Measurements from ENCODE around the gene ZFY. TPM values are rescaled to one million over a fixed set of nuclear protein-coding genes. Genes with fewer than 3 reads are reported as not detected.

Gene ZFY
- total and polyA plus RNA-seq, 2 of the 13 experiments (the other 11 are each of a cell fraction or from before 2014, with no cell fraction given) = 3.3 to 17.1 TPM

GRCh38 chrY:2965629-2966028, 30.4 kb downstream of the ZFY start (continued):
- TF ChIP-seq HMGXB4 (CRISPR knock-in tag; IDR thresholded peaks at IDR 0.05; ENCODE audit: borderline replicate concordance in 1 of 2, low read depth in 1 of 2) (no peak), EHMT2 (IDR thresholded peaks at IDR 0.05; ENCODE audit: borderline replicate concordance, low read depth, low read length) (no peak)

GRCh38 chrY:2969561-2969960, 34.4 kb downstream of the ZFY start:
- H3K79me2 ChIP-seq (ENCODE audit: insufficient read depth, low read length) = peaks cover 4% of the 10 kb centered on the region
- no TSS peak for BruUV-seq (replicated peaks)
- H3K9me3 ChIP-seq (ENCODE audit: low read length) = no peaks in the 10 kb centered on the region
- TF ChIP-seq ZNF264 (CRISPR knock-in tag; IDR thresholded peaks at IDR 0.05) (no peak), FOXA1 (IDR thresholded peaks at IDR 0.05) (no peak), FOXA1 (CRISPR knock-in tag; IDR thresholded peaks at IDR 0.05) (no peak), ZBTB25 (CRISPR knock-in tag; IDR thresholded peaks at IDR 0.05) (no peak), ZNF34 (CRISPR knock-in tag; IDR thresholded peaks at IDR 0.05; ENCODE audit: borderline replicate concordance) (no peak), ZNF282 (IDR thresholded peaks at IDR 0.05; ENCODE audit: partially characterized antibody) (no peak), MZF1 (CRISPR knock-in tag; IDR thresholded peaks at IDR 0.05; ENCODE audit: borderline replicate concordance) (no peak), ZNF343 (CRISPR knock-in tag; IDR thresholded peaks at IDR 0.05) (no peak), JDP2 (CRISPR knock-in tag; IDR thresholded peaks at IDR 0.05; ENCODE audit: borderline replicate concordance) (no peak), KLF16 (CRISPR knock-in tag; IDR thresholded peaks at IDR 0.05) (no peak), ZNF720 (CRISPR knock-in tag; IDR thresholded peaks at IDR 0.05) (no peak)
- no peak overlapping the region for H3K4me3 ChIP-seq (replicated peaks in 1 of 3; ENCODE audit: insufficient read depth in 1 of 3, low read depth in 2 of 3, low read length in 3 of 3)
- POLR2A ChIA-PET = no interaction called here
- no peak overlapping the region for H3K4me2 ChIP-seq (ENCODE audit: low read depth, low read length)
- H3K36me3 ChIP-seq (replicated peaks in 1 of 2; ENCODE audit: control insufficient read depth in 1 of 2, insufficient read depth in 2 of 2, low read length in 2 of 2) = no peaks in the 10 kb centered on the region; a peak in 1 of 5 replicates
- FAIRE-seq = no peak
- H4K20me1 ChIP-seq (ENCODE audit: insufficient read depth, low read length) = no peaks in the 10 kb centered on the region
- H3K27me3 ChIP-seq (ENCODE audit: control insufficient read depth in 1 of 2, insufficient read depth in 2 of 2, low read length in 2 of 2) = no peaks in the 10 kb centered on the region
- CTCF ChIA-PET (ENCODE audit: low intra/inter-chr PET ratio, low total read pairs) = no interaction called here
- H3K9ac ChIP-seq (ENCODE audit: insufficient read depth, low read depth, low read length) = no peak overlapping the region
- no peaks in the 10 kb centered on the region for H3K4me1 ChIP-seq (ENCODE audit: insufficient read depth, low read length)
- no peak overlapping the region for H2AFZ ChIP-seq (ENCODE audit: low read length)
- in situ Hi-C loops (cut with HindIII; ENCODE audit: extremely low pct_ligation_motif_present, low pct_unique_long_range_greater_than_20kb) = no loop called here
- intact Hi-C loops (cut with micrococcal nuclease; ENCODE audit: unreplicated experiment) = no loop called here
- no peak for ATAC-seq
- no peak overlapping the region for H3K27ac ChIP-seq (ENCODE audit: extremely low read length, insufficient read depth, low read length)
- DNase-seq (ENCODE audit: low spot score) = no peak

Measured in HepG2 (cell line).